Neuronal stem cell (in vitro differentiated cells): ENCODE measurements around the gene GUF1.

Source experiments
- DNase-seq: peaks from one replicate; pipeline ENCODE4 v3.0.0-alpha.2; 2013; ENCODE audit warnings: low spot score
- H2AFZ ChIP-seq: one replicate; pipeline ENCODE4 v1.6.1; 2013; ENCODE audit warnings: mild to moderate bottlenecking, low read length, inconsistent platforms
- H2AK5ac ChIP-seq: 2 replicates; pipeline ENCODE4 v1.6.1; 2013; ENCODE audit warnings: low read depth, mild to moderate bottlenecking, inconsistent platforms, low read length, moderate library complexity, mixed read lengths
- H2BK120ac ChIP-seq: 2 replicates; pipeline ENCODE4 v1.6.1; 2013; ENCODE audit warnings: low read depth, mild to moderate bottlenecking, inconsistent platforms, low read length, moderate library complexity, mixed read lengths
- H2BK12ac ChIP-seq: one replicate; pipeline ENCODE4 v1.6.1; 2013; ENCODE audit warnings: low read length, inconsistent platforms
- H2BK15ac ChIP-seq: 2 replicates; pipeline ENCODE4 v1.6.1; 2013; ENCODE audit warnings: mild to moderate bottlenecking, low read length, inconsistent platforms, mixed read lengths
- H2BK5ac ChIP-seq: one replicate; pipeline ENCODE4 v1.6.1; 2013; ENCODE audit warnings: inconsistent platforms, mild to moderate bottlenecking, low read length, moderate library complexity
- H3K14ac ChIP-seq: one replicate; pipeline ENCODE4 v1.6.1; 2013; ENCODE audit warnings: low read length, inconsistent platforms
- H3K18ac ChIP-seq: 2 replicates; pipeline ENCODE4 v1.6.1; 2013; ENCODE audit warnings: low read length, inconsistent platforms
- H3K23ac ChIP-seq: 2 replicates; pipeline ENCODE4 v1.6.1; 2013; ENCODE audit warnings: low read depth, mild to moderate bottlenecking, mixed read lengths, low read length, inconsistent platforms; ENCODE audit not compliant: poor library complexity
- H3K27ac ChIP-seq: replicated peaks from 3 replicates; pipeline ENCODE4 v1.5.1; 2013; ENCODE audit warnings: low read length, inconsistent platforms
- H3K27me3 ChIP-seq, 3 experiments: 2 replicates each; pipeline ENCODE4 v1.6.1; 2013; ENCODE audit warnings: low read length in 3 of 3, mild to moderate bottlenecking in 2 of 3, inconsistent platforms in 1 of 3, low read depth in 1 of 3, mixed read lengths in 1 of 3, moderate library complexity in 1 of 3; ENCODE audit not compliant: control insufficient read depth in 3 of 3, insufficient read depth in 3 of 3
- H3K36me3 ChIP-seq, 2 donors: replicated peaks in 1 of 2; 2 replicates each; pipeline ENCODE4 v1.6.1; 2013; ENCODE audit warnings: low read length in 2 of 2; ENCODE audit not compliant: control insufficient read depth in 2 of 2, insufficient read depth in 2 of 2
- H3K4ac ChIP-seq: 2 replicates; pipeline ENCODE4 v1.6.1; 2013; ENCODE audit warnings: inconsistent platforms, mild to moderate bottlenecking, low read length, moderate library complexity
- H3K4me1 ChIP-seq, 2 donors: 1 replicate in 1 of 2; 2 replicates in 1 of 2; pipeline ENCODE4 v1.6.1; 2013; ENCODE audit warnings: low read length in 2 of 2, low read depth in 1 of 2; ENCODE audit not compliant: control insufficient read depth in 2 of 2, insufficient read depth in 1 of 2
- H3K4me2 ChIP-seq: one replicate; pipeline ENCODE4 v1.6.1; 2013; ENCODE audit warnings: mild to moderate bottlenecking, low read length, inconsistent platforms; ENCODE audit not compliant: insufficient read depth, poor library complexity, severe bottlenecking
- H3K4me3 ChIP-seq, 2 donors: 2 replicates each; pipeline ENCODE4 v1.5.1; 2013; ENCODE audit warnings: low read length in 2 of 2, mild to moderate bottlenecking in 2 of 2, inconsistent platforms in 1 of 2, moderate library complexity in 1 of 2
- H3K79me1 ChIP-seq: one replicate; pipeline ENCODE4 v1.6.1; 2013; ENCODE audit warnings: low read depth, mild to moderate bottlenecking, inconsistent platforms, low read length, moderate library complexity
- H3K9ac ChIP-seq: one replicate; pipeline ENCODE4 v1.6.1; 2013; ENCODE audit warnings: mild to moderate bottlenecking, low read depth, low read length, inconsistent platforms; ENCODE audit not compliant: poor library complexity
- H3K9me3 ChIP-seq, 2 donors: replicated peaks in 1 of 2; 2 replicates each; pipeline versions ENCODE3 to v1.6.1; 2013; ENCODE audit warnings: low read length in 2 of 2, mild to moderate bottlenecking in 2 of 2, inconsistent platforms in 1 of 2, low read depth in 1 of 2, mixed read lengths in 1 of 2, moderate library complexity in 1 of 2; ENCODE audit not compliant: control insufficient read depth in 2 of 2, insufficient read depth in 1 of 2
- H4K8ac ChIP-seq: one replicate; pipeline ENCODE4 v1.6.1; 2013; ENCODE audit warnings: low read depth, mild to moderate bottlenecking, inconsistent platforms, low read length, moderate library complexity
- H4K91ac ChIP-seq: one replicate; pipeline ENCODE4 v1.6.1; 2013; ENCODE audit warnings: low read length, low read depth, mild to moderate bottlenecking, inconsistent platforms; ENCODE audit not compliant: poor library complexity
- WGBS, 2 donors: extraction: QIAGEN DNeasy Blood & Tissue Kit; methylation state at CpG; one replicate each; pipeline ENCODE4 v1.1.7; 2013; ENCODE audit warnings: missing lambda C conversion rate in 2 of 2, mixed read lengths in 1 of 2; ENCODE audit not compliant: insufficient read length in 2 of 2, insufficient replicate concordance in 1 of 2; ENCODE audit errors: extremely low coverage in 2 of 2; 5-methylcytosine and 5-hydroxymethylcytosine counted together

Gene GUF1

DNA sequence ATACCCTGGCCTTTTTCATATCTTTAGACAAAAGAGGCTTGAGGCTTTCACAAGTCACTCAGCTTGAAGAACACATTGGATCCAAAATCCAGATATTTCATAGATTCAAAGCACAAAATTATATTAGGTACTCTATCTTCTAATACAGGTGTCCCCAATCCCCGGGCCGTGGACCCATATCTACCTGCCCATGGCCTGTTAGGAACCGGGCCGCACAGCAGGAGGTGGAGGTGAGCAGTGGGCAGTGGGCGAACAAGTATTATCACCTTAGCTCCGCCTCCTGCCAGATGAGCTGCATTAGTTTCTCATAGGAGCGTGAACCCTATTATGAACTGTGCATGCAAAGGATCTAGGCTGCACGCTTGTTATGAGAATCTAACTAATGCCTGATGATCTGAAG lies 45.5 kb upstream of the GUF1 start:
- no peak overlapping the region for H3K9ac ChIP-seq
- H3K23ac ChIP-seq, result no peak overlapping the region
- H2BK15ac ChIP-seq, result no peak overlapping the region
- no peaks in the 10 kb centered on the region for H3K27me3 ChIP-seq
- H3K9me3 ChIP-seq, result no peaks in the 10 kb centered on the region
- no peak overlapping the region for H3K14ac ChIP-seq
- no peak overlapping the region for H3K4ac ChIP-seq
- no peaks in the 10 kb centered on the region for H3K4me1 ChIP-seq
- DNase-seq, result no peak
- H4K8ac ChIP-seq, result no peak overlapping the region
- H3K4me3 ChIP-seq, result no peak overlapping the region
- H2BK12ac ChIP-seq, result no peak overlapping the region
- H2AFZ ChIP-seq, result no peak overlapping the region
- no peak overlapping the region for H2BK120ac ChIP-seq
- H2AK5ac ChIP-seq, result no peak overlapping the region
- no peak overlapping the region for H3K18ac ChIP-seq
- no peaks in the 10 kb centered on the region for H3K79me1 ChIP-seq
- no peaks in the 10 kb centered on the region for H3K36me3 ChIP-seq
- no peak overlapping the region for H4K91ac ChIP-seq
- no peak overlapping the region for H3K4me2 ChIP-seq
- no peak overlapping the region for H3K27ac ChIP-seq
- no CpG with 5 or more reads among the region's 8 CpGs for WGBS, 2 donors
- no peak overlapping the region for H2BK5ac ChIP-seq

GRCh38 chr4:44638091-44638490 lies 40.1 kb upstream of the GUF1 start:
- H3K36me3 ChIP-seq, result no peaks in the 10 kb centered on the region
- no peaks in the 10 kb centered on the region for H3K4me1 ChIP-seq
- no peak overlapping the region for H3K4me3 ChIP-seq
- no peak overlapping the region for H2BK12ac ChIP-seq
- H3K4me2 ChIP-seq, result no peak overlapping the region
- no peak overlapping the region for H3K27ac ChIP-seq
- no peak overlapping the region for H3K4ac ChIP-seq
- no peaks in the 10 kb centered on the region for H3K79me1 ChIP-seq
- no peak overlapping the region for H3K18ac ChIP-seq
- no peak overlapping the region for H3K23ac ChIP-seq
- no peak overlapping the region for H2BK120ac ChIP-seq
- H3K9me3 ChIP-seq, result no peaks in the 10 kb centered on the region
- no peak overlapping the region for H4K8ac ChIP-seq
- no peaks in the 10 kb centered on the region for H3K27me3 ChIP-seq
- DNase-seq, result no peak
- no peak overlapping the region for H2AK5ac ChIP-seq
- no peak overlapping the region for H2BK5ac ChIP-seq
- H2BK15ac ChIP-seq, result no peak overlapping the region
- no peak overlapping the region for H3K14ac ChIP-seq
- no peak overlapping the region for H2AFZ ChIP-seq
- no CpG with 5 or more reads among the region's 4 CpGs for WGBS, 2 donors
- no peak overlapping the region for H3K9ac ChIP-seq
- H4K91ac ChIP-seq, result no peak overlapping the region

GRCh38 chr4:44646151-44646550 lies 32.1 kb upstream of the GUF1 start:
- H3K79me1 ChIP-seq, result no peaks in the 10 kb centered on the region
- no peak overlapping the region for H3K27ac ChIP-seq
- no peak overlapping the region for H3K14ac ChIP-seq
- H2BK15ac ChIP-seq, result no peak overlapping the region
- no peak for DNase-seq
- no peak overlapping the region for H3K9ac ChIP-seq
- no peak overlapping the region for H4K91ac ChIP-seq
- no peaks in the 10 kb centered on the region for H3K36me3 ChIP-seq
- H3K27me3 ChIP-seq, result no peaks in the 10 kb centered on the region
- H3K18ac ChIP-seq, result no peak overlapping the region
- no peak overlapping the region for H2BK5ac ChIP-seq
- WGBS, 2 donors, result no CpG with 5 or more reads among the region's 1 CpG
- no peak overlapping the region for H2BK12ac ChIP-seq
- no peak overlapping the region for H4K8ac ChIP-seq
- H2AK5ac ChIP-seq, result no peak overlapping the region
- H3K23ac ChIP-seq, result no peak overlapping the region
- H2AFZ ChIP-seq, result no peak overlapping the region
- H3K4me2 ChIP-seq, result no peak overlapping the region
- no peak overlapping the region for H3K4ac ChIP-seq
- H3K4me1 ChIP-seq, result no peaks in the 10 kb centered on the region
- no peak overlapping the region for H3K4me3 ChIP-seq
- H3K9me3 ChIP-seq, result peaks cover 0 to 6% of the 10 kb centered on the region in 2 donors
- no peak overlapping the region for H2BK120ac ChIP-seq

DNA sequence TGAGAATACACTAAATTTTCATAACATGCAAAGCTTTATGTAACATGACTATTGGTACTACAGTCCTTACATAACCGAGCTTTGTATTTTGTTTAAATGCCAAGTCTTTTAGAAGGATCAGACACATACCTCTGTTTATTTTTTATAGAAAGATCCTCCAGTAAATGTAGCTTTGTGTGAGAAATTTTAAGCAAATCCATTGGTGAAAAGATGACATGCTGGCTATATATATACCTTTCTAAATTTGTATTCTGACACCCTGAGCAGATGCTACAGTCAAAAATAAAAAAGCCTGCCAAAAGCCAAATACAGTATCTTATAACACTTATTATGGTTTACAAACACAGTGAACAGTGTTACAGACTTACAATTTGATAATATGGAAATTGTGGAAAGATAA lies 26.8 kb upstream of the GUF1 start, which contains the start of gene YIPF7:
YIPF7 (minus strand) TSS at position 201 of the 400 bp plus-strand sequence. CDS start 1,525 bp downstream, outside the sequence.
- Histone ChIP-seq H3K27me3 (peaks cover 0 to 4% (median 0%) of the 10 kb centered on the region in 3 experiments), H2AFZ (no peak within 1 kb of the TSS), H2BK5ac (no peak within 1 kb of the TSS), H2BK12ac (no peak within 1 kb of the TSS), H3K4me1 (no peaks in the 10 kb centered on the region), H2BK120ac (no peak within 1 kb of the TSS), H4K8ac (no peak within 1 kb of the TSS), H2BK15ac (no peak within 1 kb of the TSS), H3K36me3 (no peaks in the 10 kb centered on the region), H4K91ac (no peak within 1 kb of the TSS), H3K18ac (no peak within 1 kb of the TSS), H3K27ac (no peak within 1 kb of the TSS), H3K14ac (no peak within 1 kb of the TSS), H3K4me3 (no peak within 1 kb of the TSS), H3K79me1 (no peaks in the 10 kb centered on the region), H3K4me2 (no peak within 1 kb of the TSS), H2AK5ac (no peak within 1 kb of the TSS), H3K9me3 (no peaks in the 10 kb centered on the region), H3K23ac (no peak within 1 kb of the TSS), H3K9ac (no peak within 1 kb of the TSS), H3K4ac (no peak within 1 kb of the TSS)
- WGBS, 2 donors, result no CpG with 5 or more reads among the region's 1 CpG
- no peak for DNase-seq
